ENCODE measurements around the gene DPEP2.
"Not testable (repeated sequence)": the region's sequence is repeated elsewhere in the genome, so short reads cannot be mapped to it uniquely, and the experiment has no call there.

Gene DPEP2

DNA sequence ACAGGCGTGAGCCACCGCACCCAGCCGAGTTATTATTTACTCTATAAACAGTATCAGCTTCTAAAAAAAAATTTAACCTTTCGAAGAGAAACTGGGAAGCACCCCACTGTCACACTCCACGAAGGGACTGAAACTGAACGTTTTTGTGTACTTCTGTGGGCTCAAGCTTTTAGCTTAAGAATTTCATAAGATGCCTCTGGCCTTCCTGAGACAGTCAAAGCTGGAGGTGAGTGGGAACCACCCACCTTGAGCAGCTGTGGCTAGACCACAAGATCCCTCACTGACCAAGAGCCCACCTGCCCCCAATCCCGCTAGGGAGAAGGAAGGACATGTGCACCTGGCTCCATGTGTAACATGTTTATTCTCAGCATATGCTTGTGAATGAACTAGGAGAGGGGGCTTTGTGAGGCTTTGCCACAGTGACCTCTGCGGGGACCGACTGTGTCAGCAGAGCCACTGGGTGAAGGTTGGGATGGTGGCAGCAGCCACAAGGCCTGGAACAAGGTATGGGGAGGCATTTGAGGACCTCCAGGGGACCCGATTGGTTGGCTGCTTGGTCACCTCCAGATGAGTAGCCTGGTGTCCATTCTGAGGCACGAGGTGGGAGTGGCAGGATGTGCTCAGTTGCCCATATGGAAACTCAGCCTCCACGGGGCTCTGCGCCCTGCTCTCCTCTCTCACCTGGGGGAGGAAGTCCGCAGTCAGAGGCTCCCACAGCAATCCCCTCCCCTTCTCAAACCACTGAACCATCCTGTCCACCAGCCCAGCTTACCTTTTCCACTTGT, 23.8 kb downstream of the DPEP2 start:
- DNase-seq (ENCODE audit: low read depth in 2 of 2) = no peak

DNA sequence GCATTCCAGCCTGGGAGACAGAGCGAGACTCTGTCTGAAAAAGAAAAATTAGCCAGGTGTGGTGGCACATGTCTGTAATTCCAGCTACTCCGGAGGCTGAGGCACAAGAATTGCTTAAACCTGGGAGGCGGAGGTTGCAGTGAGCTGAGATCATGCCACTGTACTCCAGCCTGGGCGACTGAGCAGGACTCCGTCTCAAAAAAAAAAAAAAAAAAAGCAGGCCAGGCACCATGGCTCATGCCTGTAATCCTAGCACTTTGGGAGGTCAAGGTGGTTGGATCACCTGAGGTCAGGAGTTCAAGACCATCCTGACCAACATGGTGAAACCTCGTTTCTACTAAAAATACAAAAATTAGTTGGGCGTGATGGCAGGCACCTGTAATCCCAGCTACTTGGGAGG, 27.0 kb downstream of the DPEP2 start:
- DNase-seq (ENCODE audit: low read depth in 2 of 2) = not testable (repeated sequence)

DNA sequence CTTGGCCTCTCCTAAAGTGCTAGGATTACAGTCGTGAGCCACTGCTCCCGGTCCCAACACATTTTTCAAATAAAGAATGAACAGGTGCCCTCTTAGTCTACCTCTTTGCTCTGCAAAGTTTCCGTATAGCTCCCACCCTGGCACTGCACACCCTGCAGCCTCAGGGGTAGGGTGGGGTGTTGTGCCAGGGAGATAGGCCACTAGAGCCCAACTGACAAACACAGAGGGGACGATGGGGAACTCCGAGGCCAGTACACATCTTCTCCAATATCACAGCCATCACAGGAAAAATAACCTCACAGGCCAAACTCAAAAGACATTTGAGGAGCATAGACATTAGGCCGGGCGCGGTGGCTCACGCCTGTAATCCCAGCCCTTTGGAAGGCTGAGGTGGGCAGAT, 28.2 kb downstream of the DPEP2 start:
- no peak for DNase-seq (ENCODE audit: low read depth in 2 of 2)

DNA sequence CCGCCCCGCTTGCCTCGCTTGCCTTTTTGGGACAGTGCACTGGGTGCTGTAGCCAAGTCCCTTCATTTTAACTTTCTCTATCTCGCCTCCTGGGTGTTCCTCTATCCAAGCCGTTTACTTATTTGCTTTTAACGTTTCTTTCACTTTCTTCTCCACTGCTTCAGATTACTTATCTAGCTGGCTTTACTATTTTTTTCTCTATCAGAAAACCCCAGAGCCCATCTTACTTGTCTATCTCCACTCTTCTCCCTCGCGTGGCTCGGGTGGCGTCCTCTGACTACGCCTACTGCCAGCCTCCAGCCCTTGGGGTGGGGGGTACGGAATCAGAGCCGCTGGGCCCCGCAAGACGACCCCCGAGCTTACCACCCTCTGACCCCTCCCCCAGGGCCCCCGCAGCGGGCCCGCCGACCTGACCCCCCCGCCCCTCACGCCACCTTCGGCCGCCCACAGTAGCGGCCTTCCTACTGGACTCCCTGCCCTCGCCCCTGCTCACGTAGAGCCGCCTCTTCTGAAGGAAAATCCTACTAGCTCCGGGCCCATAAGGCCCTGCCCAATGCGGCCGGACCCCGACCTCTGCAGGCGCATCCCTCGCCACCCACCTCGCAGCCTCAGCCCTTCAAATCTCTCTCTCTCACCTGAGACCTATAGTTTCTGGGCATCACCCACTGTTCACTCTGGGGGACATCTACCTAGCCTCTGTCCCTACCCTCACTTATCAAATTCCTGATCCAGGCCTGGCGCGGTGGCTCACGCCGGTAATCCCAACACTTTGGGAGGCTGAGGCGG, 29.8 kb downstream of the DPEP2 start:
- no peak for DNase-seq (ENCODE audit: low read depth in 2 of 2)

DNA sequence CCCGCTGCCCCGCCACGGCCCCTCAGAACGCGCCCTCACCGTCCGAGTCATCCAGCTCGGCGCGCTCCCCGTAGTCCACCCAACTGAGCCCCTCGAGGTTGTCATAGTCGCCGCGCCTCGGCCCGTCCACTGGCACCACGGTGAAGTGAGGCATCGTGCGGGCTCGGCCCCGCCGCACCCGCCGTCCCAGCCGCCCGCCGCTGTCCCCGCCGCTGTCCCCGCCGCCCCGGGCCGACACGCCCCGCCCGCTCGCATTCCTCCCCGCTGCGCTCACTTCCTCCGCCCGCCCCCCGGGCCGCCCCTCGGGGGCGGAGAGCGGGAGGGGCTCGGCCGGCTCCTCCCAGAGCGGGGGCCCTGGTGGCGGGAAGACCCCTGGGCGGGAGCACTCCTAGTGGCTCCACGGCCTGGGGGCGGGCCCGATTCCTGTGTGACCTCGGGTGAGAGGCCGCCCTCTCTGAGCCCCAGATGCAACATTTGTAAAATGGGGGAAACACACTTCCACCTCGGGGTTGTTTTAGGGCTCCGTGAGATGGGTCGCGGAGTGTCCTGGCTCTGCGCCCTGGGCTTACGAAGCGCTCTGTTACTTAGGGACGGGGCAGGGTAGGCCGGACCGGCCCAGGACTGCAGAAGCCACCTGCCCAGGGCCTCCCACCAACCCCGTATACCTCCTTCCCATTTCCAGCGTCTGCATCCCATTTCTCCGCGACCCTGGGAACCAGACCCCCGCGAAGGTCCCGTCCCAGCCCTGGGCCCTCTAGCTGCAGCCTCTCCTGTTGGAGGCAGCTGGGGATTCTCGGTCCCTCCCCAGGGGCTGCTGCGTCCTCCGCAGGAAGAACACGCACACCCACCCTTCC, 30.7 kb downstream of the DPEP2 start, which contains the start of gene SLC12A4:
TSS of gene SLC12A4 (minus strand) at position 238 of the 854 bp plus-strand sequence. CDS start at position 154, 84 bp downstream.
- DNase-seq (ENCODE audit: low read depth in 2 of 2) = peak; percentile 90 to 92

DNA sequence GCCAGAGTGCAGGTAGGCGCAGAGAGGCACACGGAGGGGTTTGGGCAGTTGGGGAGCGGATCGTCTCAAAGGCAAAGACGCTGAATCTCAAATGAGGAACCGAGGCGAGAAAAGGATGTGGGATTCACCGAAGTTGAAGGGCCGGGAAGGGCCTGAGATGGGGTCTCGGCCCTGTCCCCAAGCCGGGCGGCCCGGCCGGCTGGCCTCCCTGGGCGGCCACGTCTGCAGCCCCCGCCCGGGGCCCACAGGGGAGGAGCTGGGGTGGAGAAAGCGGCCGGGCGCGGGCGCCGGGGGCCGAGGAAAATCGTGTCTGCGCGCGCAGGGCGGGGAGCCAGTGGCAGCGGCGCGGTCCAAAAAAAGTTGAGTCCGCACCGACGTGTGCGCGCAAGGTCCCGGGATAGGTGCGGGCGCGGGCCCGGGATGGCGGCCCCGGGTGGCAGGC, 31.3 kb downstream of the DPEP2 start:
- peak in 1 of 2 donors; percentile 10 for DNase-seq (ENCODE audit: low read depth in 2 of 2)

DNA sequence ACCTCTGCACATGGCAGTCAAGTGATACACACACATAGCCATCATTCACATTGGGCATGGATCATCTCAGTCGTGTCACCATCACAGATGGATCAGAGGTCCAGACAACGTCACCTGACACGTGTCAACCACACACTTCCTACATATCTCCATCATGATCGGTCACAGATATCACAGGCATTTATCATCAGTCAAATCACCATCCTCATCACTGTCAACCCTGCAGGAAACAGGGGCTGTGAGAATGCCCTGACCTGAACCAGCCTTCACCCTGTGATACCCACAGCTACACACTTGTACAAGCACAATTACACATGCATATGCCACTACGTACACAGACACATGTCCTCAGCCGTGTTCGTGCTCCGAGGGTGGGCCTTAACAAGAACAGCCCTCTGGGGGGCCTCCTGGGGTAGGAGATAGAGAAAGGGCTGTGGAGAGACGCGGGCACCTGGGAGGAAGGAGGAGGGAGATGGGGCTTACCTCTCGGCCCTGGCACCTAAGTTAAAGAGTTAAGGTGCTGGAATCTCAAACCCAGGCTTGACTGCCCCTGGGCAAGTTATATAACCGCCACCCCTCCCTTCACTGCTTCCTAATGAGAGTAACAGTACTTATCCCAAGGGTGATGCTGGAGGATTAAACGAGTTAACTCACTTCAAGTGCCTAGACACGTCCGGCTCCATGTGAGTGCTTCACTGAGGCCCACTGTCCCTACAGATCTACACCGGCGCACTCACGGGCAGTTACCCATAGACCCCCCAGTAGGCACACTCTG, 31.9 kb downstream of the DPEP2 start:
- DNase-seq (ENCODE audit: low read depth in 2 of 2) = no peak

DNA sequence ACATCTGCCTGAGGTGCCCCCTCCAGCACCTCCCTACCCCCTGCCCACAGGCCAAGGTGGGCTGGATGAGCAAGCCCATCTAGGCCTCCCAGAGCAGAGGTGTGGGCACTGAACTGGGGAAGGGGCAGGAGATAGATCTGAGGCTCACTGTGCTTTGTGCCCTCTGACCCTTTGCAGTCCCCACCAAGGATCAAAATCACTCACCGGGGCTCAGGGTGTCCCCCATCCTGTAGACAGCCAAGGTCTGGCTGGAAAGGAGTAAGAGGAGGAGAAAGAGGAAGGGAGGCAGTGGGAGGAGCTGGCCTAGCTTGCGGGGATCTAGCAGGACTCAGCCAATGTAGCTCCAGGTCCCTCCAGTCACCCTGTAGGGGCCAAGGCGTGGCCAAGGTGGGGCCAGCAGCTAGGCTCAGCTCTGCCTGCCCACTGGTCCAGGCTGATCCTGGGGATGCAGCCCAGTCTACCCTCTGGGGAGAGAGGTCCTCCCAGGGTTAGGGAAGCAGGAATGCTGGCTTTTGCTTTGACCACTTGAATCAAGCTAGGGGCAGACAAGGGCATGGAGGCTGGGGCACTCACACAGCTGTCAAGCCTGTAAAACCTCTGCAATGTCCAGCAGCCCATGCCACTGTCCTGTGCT, 32.6 kb downstream of the DPEP2 start:
- no peak for DNase-seq (ENCODE audit: low read depth in 2 of 2)

DNA sequence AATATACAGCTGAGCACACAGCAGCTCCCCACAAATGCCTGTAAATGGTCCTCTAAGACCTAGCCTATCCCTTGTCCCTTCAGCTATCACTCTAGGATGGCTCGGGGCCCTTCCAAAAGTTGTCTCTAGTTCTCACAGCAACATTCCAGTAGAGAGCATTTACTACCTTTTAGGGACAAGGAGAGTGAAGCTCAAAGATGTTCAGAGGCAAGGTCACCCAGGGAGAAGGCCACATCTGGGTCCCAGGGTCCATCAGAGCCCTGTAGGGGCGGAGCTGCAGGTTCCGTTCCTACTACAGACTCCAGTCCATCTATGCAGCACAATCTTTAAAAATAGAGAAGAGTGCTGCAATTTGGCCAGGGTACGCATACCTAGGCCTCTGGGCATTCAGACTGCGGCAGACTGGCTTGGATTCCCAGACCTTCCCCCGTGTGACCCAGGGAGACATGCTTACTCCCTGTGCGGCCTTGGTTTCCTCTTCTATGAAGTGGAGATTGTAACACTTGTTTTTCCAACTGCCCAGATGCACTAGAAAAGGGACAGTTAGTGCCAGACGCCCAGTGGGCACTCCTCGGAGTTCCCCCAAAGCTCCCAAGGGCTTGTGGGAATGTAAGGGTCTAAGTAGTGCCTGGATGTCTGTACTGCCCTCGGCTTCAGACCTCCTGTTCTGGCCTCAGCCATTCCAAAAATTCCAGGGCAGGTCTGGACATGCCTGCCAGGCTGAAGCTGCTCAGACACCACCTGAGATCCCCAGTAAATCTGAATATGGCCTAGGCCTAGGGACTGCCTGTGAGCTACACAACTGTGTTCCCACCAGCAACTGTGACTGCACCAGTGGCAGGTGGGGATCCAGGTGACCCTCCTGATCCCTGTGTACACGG, 33.4 kb downstream of the DPEP2 start:
- DNase-seq (ENCODE audit: low read depth in 2 of 2) = no peak

DNA sequence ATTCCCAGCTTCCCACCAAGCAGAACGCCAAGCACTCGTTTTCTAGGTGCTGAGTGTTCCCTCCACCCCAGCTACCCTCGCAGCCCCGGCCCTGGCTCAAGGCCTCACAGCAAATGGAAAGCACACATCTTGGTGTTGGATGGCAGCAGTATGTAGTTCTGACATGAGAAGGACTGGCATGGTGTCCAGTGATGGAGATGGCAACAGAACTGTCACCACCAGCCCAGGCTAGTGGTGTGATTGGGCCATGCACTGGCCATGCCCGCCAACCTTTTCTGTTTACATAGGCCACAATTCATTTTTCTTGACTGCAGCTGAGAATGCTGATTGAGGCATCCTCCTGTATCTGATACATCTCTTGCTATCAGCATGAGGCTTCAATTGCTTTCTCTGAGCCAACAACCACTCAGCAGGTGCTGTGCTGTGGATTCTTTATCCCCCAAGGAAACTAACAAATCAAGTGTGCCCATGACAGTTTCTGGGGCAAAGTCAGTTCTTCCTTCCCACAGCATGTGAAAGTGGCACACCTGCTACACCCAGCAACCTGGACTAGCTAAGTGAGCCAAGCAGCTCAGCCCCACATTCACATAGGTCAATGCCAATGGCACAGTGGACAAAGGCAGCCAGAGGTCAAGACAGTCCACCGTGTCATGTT, 34.7 kb downstream of the DPEP2 start:
- no peak for DNase-seq (ENCODE audit: low read depth in 2 of 2)

DNA sequence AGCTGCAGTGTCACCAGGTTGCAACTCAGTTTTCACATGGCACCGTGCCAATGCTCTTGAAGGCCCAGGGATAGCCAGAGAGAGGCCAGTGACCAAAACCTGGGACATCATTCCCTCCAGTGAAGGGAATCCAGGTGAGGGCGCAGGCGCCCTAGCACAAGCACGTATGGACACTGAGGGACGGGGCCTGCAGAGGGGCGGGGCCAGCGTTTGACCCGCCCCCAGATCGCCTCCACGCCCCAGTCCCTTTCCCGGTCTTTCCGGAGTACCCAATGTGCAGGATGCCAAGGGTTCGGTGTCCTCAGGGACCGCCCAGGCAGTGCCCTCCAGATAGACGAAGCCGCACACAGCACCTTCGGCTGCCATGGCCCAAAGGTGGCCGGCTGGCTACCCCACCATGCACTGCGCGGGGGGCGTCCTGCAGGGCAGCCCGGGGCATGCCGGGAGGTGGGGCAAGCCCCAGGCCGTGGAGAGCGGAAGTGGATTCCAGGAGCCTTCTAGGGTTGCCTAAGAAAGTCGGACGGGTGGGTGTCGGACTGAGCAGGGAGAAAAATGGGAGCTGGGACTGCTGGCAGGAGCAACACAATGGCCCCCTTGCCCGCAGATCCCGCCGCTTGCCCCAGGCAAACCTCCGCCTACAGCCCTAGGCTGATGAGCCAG, 35.5 kb downstream of the DPEP2 start:
- DNase-seq (ENCODE audit: low read depth in 2 of 2) = no peak

DNA sequence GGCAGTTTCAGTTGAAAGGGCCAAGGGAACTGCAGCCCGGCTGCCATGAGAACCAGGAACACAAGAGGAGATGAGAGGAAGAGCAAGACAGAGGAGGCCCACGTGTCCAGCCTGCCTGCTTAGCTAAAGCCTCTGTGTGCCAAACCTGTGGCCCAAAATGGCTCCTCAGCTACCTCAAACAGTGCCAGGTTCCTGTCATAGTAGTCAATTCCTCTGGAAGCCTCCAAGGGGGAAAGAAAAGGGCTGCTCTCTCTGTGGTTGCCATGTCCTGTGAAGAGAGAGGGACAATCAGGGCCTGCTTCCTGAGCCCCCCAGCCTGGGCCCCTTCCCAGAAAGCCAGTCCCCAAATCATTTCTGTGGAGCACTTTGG, 36.0 kb downstream of the DPEP2 start:
- DNase-seq (ENCODE audit: low read depth in 2 of 2) = no peak

DNA sequence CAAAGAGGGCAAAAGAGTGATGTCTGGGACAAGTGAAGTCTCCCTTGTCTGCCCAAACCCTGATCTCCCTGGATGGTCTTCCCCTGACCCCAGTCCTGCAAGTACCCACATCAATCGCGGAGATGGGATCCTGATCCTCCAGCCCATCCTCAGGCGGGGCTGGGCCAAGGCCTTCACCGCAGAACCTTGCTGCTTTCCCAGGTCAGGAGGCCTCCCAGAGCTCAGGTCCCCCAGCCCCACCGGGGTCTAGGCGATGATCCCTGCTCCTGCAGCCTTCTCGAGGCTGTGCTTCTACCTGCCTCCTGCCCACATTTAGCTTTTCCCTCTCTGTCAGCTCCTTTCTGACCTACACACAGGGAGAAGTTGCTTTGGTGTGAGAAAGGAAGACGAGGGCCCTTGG, 37.1 kb downstream of the DPEP2 start:
- no peak for DNase-seq (ENCODE audit: low read depth in 2 of 2)

DNA sequence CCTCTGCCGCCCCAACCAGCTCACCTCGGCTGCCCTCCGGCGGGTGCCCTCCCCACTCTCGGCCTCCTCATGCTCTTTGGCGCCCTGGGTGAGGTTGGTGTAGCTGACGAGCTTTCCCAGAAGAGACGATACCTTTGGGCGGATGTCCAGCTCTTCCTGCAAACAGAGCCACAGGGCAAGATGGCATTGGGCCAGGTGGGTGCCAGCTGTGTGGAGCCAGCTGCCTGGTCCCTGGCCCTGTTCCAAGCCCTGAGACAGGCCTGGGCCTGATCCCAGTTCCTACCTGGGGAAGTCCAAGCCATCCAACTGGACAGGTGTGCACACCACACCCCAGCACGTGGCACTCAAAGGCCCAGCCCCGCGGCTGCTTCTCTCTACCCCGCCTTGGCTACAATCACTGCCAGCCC, 37.7 kb downstream of the DPEP2 start:
- no peak for DNase-seq (ENCODE audit: low read depth in 2 of 2)

DNA sequence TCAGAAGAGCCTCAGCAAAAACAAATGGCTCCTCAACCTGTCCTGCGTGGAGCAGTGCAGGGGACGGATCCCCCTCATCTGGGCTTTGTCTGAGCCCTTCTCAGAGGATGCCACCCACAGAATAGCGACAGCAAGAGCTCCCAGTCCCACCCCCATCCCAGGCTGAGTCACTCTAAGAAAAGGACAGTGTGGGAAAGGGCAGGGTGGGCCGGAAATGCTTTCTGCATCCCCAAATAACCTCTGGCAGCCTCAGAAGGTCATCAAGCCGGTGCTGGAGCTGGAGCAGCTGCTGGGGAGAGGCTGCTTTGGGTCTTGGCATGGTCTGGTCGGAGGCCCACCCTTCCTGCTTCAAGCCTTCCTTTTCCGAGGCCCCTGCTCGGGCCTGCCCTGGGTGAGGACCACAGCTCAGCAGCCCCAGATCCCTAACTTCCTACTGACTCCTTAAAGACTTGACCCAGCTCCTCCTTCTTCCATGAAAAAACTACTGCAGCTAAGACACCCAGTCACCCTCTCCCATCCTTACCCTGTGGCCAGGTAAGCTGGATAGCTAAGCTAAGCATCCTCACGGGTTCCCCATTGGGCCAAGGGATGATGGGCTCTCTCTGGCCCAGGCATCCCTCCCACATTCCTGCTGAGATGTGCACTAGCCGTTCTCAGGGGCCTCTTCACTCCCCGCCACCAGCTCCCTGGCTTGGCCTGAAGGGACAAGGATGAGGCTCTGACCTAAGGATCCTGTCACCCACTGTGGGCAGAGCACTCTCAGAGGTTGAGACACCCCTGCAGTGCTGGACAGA, 39.6 kb downstream of the DPEP2 start:
- DNase-seq (ENCODE audit: low read depth in 2 of 2) = no peak

DNA sequence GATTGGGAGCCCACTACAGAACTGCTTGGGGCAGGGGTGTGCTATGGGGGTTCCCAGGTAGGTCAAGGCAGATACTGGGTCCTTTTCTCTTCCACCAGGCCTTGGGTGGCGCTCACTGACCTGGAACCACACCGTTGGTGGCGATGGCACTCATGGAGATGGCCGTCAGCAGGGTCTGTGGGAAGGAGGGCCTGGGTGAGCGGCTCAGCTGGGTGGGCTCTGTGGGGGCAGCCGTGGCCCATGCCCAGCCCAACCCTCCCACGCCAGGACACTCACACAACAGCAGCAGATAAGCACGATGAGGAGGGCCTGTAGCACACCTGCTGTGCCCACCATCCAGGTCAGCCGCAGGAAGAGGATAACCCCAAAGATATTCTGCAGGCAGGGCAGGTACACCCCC, 41.7 kb downstream of the DPEP2 start:
- no peak for DNase-seq (ENCODE audit: low read depth in 2 of 2)

DNA sequence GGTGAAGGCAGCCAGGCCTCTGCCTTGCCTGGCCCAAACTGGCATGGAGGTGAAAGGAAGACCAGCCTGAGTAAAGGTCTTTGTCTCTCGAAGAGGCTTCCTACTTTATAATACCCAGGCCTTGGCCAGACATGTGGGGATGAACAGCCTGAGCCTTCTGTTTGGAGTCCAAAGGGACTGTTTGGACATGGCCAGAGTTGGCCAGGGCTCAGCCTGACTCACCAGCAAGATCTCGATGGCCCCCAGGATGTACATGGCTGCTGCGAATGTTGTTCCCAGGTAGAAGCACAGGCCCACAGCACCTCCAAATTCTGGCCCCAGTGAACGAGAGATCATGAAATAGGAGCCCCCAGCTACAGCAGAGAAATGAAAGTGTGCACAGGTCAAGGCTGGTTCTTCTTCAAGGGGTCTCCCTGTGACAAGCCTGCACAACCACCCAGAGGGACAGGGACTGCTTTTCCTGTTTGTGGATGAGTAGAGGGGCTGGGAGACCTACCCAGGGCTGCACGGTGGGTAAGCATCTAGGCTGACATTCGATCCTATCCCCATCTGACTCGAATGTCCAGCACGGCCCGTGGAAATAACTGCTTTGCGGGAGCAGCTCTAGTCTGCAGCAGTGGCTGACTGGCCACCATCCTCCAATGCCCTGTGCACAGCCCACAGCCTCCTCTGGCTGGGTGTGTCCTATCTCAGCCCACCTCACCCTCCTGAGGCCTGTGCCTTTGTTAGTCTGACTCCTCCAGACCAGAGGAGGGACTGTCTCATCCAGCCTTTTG, 44.7 kb downstream of the DPEP2 start:
- no peak for DNase-seq (ENCODE audit: low read depth in 2 of 2)
